ENCODE results near the gene SPINK1. TPM values are rescaled to one million over a fixed set of nuclear protein-coding genes. Genes with fewer than 3 reads are reported as not detected.

Gene SPINK1
- total RNA-seq, 1 donor from 2014 or later: not detected

DNA sequence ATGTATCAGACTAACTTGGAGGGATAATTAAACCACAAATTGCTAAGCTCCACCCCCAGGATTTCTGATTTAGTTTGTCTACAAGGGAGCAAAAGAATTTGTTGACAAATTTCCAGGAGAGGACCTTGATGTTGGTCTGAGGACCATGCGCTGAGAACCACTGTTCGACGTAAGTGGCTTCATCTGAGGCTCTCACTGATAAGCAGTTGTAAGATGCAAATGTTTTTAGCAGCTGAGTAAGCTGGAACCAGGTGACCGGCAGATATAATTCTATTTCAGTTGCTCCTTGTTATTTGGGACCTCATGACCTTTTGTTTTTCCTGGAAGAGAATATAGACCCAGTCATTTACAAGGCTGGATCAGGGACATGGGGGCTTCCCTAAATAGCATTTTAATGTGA, 14.1 kb upstream of the SPINK1 start:
- TF ChIP-seq, protein P1, sequence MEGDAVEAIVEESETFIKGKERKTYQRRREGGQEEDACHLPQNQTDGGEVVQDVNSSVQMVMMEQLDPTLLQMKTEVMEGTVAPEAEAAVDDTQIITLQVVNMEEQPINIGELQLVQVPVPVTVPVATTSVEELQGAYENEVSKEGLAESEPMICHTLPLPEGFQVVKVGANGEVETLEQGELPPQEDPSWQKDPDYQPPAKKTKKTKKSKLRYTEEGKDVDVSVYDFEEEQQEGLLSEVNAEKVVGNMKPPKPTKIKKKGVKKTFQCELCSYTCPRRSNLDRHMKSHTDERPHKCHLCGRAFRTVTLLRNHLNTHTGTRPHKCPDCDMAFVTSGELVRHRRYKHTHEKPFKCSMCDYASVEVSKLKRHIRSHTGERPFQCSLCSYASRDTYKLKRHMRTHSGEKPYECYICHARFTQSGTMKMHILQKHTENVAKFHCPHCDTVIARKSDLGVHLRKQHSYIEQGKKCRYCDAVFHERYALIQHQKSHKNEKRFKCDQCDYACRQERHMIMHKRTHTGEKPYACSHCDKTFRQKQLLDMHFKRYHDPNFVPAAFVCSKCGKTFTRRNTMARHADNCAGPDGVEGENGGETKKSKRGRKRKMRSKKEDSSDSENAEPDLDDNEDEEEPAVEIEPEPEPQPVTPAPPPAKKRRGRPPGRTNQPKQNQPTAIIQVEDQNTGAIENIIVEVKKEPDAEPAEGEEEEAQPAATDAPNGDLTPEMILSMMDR (IDR thresholded peaks at IDR 0.05; ENCODE audit: unreplicated experiment): no peak
- DNase-seq (ENCODE audit: low spot score): no peak
- Mint-ChIP-seq H3K36me3 (ENCODE audit: low read depth, unreplicated experiment) (no peaks in the 10 kb centered on the region), H3K27me3 (ENCODE audit: unreplicated experiment) (no peaks in the 10 kb centered on the region), H3K4me1 (ENCODE audit: unreplicated experiment) (peaks cover 2% of the 10 kb centered on the region), H3K9me3 (ENCODE audit: unreplicated experiment) (no peaks in the 10 kb centered on the region), H3K27ac (ENCODE audit: unreplicated experiment) (no peak overlapping the region), H3K4me3 (ENCODE audit: unreplicated experiment) (no peak overlapping the region)

- H3K27me3 Mint-ChIP-seq (ENCODE audit: unreplicated experiment): no peaks in the 10 kb centered on the region
- H3K4me1 Mint-ChIP-seq (ENCODE audit: unreplicated experiment): peaks cover 2% of the 10 kb centered on the region
- no peak overlapping the region for H3K27ac Mint-ChIP-seq (ENCODE audit: unreplicated experiment)
- H3K9me3 Mint-ChIP-seq (ENCODE audit: unreplicated experiment): no peaks in the 10 kb centered on the region
- no peaks in the 10 kb centered on the region for H3K36me3 Mint-ChIP-seq (ENCODE audit: low read depth, unreplicated experiment)
- H3K4me3 Mint-ChIP-seq (ENCODE audit: unreplicated experiment): no peak overlapping the region
- DNase-seq (ENCODE audit: low spot score): no peak
- TF ChIP-seq, protein P1 (IDR thresholded peaks at IDR 0.05; ENCODE audit: unreplicated experiment): no peak
These were observed 13.4 kb upstream of the SPINK1 start for GRCh38 chr5:147844846-147845245.

DNA sequence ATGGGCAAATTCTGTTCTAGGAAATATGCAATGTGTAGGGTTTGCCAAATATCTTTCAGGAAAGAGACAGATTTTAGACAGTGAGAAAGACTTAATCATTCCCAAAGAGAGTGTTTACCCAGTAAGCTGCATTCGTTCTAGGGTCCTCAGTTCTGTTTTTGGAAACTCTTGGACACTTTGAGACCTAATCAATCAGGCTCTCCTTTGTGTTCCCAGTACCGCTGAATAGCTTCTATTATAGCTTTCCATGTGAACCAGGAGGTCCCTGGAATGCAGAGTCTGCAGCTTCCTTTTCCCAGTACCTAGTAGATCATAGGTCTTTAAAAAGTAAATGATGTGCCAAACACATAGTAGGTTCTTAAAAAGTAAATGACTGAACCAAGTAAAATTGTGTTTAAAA, 11.4 kb upstream of the SPINK1 start:
- no peak for DNase-seq (ENCODE audit: low spot score)
- H3K9me3 Mint-ChIP-seq (ENCODE audit: unreplicated experiment): no peaks in the 10 kb centered on the region
- H3K27me3 Mint-ChIP-seq (ENCODE audit: unreplicated experiment): no peaks in the 10 kb centered on the region
- TF ChIP-seq, protein P1 (IDR thresholded peaks at IDR 0.05; ENCODE audit: unreplicated experiment): no peak
- no peaks in the 10 kb centered on the region for H3K4me1 Mint-ChIP-seq (ENCODE audit: unreplicated experiment)
- no peaks in the 10 kb centered on the region for H3K36me3 Mint-ChIP-seq (ENCODE audit: low read depth, unreplicated experiment)
- H3K4me3 Mint-ChIP-seq (ENCODE audit: unreplicated experiment): no peak overlapping the region
- no peak overlapping the region for H3K27ac Mint-ChIP-seq (ENCODE audit: unreplicated experiment)

DNA sequence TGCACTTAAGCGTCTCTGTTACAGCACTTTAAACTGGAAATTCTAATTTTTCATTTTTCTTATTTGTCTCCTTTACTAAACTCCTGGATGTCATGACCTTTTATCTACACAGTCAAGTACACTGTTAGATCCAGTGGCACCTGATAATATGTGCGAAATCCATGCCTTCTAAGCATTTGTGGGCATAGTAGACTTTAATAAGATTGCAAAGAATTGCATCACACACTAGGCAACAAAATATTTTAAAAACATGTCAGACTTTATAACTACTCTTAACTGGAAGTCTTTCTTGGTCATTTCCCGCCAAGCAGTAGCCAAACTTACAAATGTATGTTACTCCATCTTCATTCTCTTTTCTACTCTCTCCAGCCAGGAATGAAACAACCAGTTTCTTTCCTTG, 5.0 kb upstream of the SPINK1 start:
- no peaks in the 10 kb centered on the region for H3K27me3 Mint-ChIP-seq (ENCODE audit: unreplicated experiment)
- DNase-seq (ENCODE audit: low spot score): no peak
- no peaks in the 10 kb centered on the region for H3K9me3 Mint-ChIP-seq (ENCODE audit: unreplicated experiment)
- TF ChIP-seq, protein P1 (IDR thresholded peaks at IDR 0.05; ENCODE audit: unreplicated experiment): no peak
- no peak overlapping the region for H3K27ac Mint-ChIP-seq (ENCODE audit: unreplicated experiment)
- no peaks in the 10 kb centered on the region for H3K36me3 Mint-ChIP-seq (ENCODE audit: low read depth, unreplicated experiment)
- H3K4me1 Mint-ChIP-seq (ENCODE audit: unreplicated experiment): no peaks in the 10 kb centered on the region
- no peak overlapping the region for H3K4me3 Mint-ChIP-seq (ENCODE audit: unreplicated experiment)

DNA sequence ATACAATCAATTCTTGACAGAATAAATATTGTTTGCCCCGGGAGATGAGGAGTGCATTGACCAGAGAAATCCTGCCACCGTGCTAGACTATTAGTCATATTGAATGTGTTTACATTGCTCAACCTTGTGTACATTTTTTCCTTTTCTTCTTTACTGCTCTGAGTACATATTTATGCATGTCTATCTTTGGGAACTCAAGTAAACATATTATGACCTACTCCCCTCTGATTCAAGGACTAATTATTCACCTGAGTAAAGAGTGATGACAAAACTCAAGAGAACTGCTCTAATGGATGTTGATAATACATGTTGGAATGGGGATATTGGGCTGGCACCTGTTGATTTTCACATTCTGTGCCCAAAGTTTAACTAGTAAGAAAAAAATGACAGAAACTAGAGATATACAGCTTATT, 3.9 kb upstream of the SPINK1 start:
- TF ChIP-seq, protein P1 (IDR thresholded peaks at IDR 0.05; ENCODE audit: unreplicated experiment): no peak
- H3K27ac Mint-ChIP-seq (ENCODE audit: unreplicated experiment): no peak overlapping the region
- H3K36me3 Mint-ChIP-seq (ENCODE audit: low read depth, unreplicated experiment): no peaks in the 10 kb centered on the region
- H3K4me3 Mint-ChIP-seq (ENCODE audit: unreplicated experiment): no peak overlapping the region
- no peaks in the 10 kb centered on the region for H3K9me3 Mint-ChIP-seq (ENCODE audit: unreplicated experiment)
- no peaks in the 10 kb centered on the region for H3K4me1 Mint-ChIP-seq (ENCODE audit: unreplicated experiment)
- DNase-seq (ENCODE audit: low spot score): no peak
- no peaks in the 10 kb centered on the region for H3K27me3 Mint-ChIP-seq (ENCODE audit: unreplicated experiment)

Measured in endothelial cell (in vitro differentiated cells).